Measurements from ENCODE around the gene SEMA3D.

- TF ChIP-seq CTCF (conservative IDR thresholded peaks at IDR 0.05; ENCODE audit: low read depth, low read length) = no peak
- no peak for TF ChIP-seq FOS (IDR thresholded peaks at IDR 0.05; ENCODE audit: low read depth, low read length)
These were observed 33.2 kb upstream of the SEMA3D start for GRCh38 chr7:85220023-85220422.
